ENCODE measurements around the gene RGL2.

GRCh38 chr6:33294086-33294823 lies 4.5 kb downstream of the RGL2 start:
- TF ChIP-seq CTCF (optimal IDR thresholded peaks at IDR 0.05 in 1 of 3, IDR thresholded peaks at IDR 0.05 in 1 of 3, conservative IDR thresholded peaks at IDR 0.05 in 1 of 3; ENCODE audit: extremely low read depth in 1 of 3, insufficient read depth in 2 of 3, low read length in 3 of 3) (no peak), EZH2 (IDR thresholded peaks at IDR 0.05; ENCODE audit: low read length) (no peak)
